HG02759 (cell line): Measurements from ENCODE around the gene TBXAS1.
A peak's percentile ranks its signal among the peaks of the same experiment; 100 is the strongest.
"Not testable (repeated sequence)": the region's sequence is repeated elsewhere in the genome, so short reads cannot be mapped to it uniquely, and the experiment has no call there.

ENCODE experiments used
- ATAC-seq: cut with Tn5 transposase; IDR thresholded peaks from one replicate; pipeline ENCODE4 v1.9.1; 2021; ENCODE audit warnings: mild to moderate bottlenecking, moderate library complexity; ENCODE audit not compliant: unreplicated experiment

Gene TBXAS1

DNA sequence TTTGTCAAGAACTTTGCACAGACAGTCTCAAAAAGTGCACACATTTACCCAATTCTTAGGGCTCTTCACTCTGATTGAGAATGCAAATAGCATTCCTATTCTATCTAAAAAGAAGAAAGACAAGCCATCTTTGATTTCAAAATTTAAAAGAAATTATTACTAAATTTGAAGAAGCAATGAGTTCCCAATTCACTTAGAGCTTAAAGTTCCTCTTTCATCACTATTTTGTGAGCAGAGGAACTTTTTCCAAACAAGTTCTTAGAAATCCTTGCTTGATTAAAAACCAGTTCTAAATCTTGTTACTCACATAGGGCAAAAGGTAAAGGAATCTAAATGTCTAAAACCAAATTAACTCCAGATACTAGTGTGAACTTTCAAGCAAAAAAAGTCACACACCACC, 56.4 kb downstream of the TBXAS1 start:
- ATAC-seq: no peak

DNA sequence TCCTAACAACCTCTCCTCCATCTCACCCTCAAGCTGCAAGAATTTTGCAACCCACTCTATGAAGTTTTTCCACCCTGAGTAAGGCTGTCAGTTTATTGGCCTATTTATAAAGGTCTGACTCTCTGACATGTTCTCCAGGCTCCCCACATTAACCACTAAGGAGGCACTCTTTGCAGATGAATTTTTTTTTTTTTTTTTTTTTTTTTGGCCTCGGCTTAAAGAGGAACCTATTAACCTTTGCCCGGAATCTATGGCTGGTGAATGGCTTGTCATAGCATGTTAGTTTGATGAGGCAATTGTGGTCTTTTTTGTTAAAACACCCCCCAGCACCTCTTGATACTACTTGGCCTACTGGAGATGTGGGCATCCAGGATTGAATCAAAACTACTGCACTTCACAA, 57.1 kb downstream of the TBXAS1 start:
- ATAC-seq: no peak

DNA sequence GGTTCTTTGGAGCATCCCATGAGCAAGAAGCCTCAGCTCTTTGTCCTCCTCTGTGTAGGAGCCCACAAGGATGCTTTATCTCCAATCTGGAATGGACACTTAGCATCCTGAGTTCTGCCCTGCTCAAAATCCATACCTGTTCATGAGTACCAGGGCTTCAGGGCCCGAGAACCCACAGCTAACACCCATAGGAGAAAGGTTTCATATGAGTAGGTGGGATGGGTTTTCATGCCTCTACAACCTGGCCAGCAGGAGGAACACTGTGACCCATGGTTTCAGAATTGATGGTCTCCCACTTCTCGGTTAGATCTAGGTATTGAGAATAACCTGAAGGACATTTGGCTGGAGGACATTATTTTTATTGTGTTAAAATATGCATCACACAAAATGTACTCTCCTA, 57.8 kb downstream of the TBXAS1 start:
- no peak for ATAC-seq

DNA sequence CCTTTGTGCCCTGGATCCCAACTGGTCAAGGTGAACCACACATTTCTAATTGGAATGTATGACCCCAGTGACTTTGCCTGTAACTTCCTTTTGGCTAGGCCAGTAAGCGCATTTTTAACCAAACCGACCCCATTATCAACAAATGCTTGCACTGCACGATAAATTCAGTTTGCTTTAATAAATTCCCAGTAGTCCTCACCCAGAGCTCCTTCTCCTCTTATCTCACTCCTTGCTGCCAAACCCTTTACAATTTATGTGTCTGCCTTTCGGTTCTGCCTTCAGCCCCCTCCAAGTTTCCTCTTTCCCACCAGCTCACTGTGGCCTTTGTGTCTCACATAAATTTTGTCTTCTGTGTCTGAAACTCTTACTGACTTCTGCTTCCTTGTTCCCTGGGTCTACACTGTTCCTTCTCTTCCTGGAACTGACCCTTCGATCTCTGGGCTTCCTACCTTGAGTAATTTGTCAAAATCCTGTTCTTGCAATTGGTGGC, 59.0 kb downstream of the TBXAS1 start:
- ATAC-seq: no peak

DNA sequence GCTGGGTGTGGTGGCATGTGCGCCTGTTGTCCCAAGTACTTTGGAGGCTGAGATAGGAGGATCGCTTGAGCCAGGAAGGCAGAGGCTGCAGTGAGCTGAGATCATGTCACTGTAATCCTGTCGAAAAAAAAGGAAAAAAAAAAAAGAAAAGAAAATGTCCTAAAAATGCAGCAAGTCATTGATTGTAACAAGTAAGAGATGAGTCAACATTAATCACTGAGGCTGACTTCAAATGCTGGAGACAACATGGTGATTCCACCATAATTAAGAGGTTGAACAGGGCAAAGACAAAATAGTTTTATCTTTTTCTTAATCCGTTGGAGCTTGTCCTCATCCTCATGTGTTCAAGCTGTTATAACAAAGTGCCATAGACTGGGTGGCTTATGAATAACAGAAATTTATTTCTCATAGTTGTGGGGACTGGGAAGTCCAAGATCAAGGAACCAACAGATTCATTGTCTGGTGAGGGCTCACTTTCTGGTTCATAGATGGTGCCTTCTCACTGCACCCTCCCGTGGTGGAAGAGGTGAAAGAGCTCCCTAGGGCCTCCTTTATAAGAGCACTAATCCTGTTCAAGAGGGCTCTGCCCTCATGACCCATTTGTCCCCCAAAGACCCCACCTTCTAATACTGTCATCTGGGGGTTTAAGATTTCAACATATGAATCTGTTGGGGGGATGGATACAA, 60.3 kb downstream of the TBXAS1 start:
- no peak for ATAC-seq

DNA sequence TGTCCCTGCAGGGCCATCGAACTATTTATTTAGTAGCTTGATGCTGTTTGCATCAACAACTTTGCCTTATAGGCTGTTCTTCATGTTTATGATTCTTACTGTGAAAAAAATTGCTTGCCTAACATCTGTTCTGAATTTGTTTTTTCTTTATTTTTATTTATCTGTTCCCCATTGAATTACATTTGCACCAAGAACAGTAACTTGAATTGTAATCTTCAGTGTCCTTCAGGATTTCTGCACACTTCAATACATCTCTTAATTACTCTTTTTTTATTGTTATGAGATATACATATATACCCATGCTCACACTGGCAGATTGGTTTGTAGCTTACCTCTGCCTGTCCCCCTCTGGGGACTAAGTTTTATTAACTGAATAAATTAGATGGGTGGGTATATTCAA, 64.4 kb downstream of the TBXAS1 start:
- ATAC-seq: no peak

DNA sequence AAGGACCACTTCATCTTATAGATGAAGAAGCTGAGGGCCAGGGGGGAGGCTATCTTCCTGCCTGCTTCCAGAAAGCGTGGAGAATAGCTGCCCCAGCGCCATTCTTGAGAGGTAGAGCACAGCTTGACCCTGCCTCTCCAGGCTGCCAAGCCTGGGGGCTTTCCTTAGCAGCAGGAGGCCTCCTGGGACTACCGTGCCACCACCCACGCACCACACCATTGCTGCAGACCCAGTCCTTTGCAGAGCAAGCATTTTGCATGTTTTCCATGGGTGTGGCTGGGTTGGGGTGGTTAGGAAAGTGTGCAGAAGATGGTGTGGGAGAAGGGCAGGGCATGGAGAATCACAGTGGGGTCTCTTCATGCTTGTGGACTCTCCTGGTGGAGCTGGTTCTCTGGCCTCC, 64.9 kb downstream of the TBXAS1 start:
- peak; percentile 90 for ATAC-seq

DNA sequence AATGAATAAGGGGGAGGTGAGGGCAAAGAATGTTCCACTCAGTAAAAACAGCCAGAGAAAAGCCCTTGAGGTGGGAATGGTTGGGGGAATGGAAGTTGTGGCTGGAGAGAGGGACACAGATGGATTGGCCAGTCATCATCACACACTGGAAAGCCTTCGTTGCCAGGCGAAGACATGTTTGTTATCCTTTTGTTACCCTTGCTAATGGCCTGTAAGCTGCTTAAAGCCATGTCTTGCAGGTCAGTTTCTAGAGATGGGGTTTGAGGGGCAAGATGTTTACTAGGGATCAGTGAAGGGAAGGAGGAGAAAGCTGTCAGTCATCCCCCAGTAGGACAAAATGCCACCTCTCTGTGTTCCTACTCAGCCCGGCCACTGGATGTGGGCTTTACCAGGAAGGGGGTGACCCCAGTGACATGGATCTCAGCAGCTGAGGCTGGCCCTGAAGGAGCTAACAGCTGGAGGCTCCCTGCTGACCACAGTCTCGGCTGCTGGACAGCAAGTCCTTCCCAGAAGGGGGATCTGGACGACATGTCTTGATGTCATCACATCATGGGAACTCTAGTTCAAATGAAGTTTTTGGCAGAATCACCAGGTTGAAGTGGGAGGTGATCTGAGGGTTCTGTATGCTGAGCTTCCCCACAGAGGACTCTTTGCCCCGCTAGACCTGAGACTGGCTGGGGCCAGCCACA, 66.2 kb downstream of the TBXAS1 start:
- no peak for ATAC-seq

DNA sequence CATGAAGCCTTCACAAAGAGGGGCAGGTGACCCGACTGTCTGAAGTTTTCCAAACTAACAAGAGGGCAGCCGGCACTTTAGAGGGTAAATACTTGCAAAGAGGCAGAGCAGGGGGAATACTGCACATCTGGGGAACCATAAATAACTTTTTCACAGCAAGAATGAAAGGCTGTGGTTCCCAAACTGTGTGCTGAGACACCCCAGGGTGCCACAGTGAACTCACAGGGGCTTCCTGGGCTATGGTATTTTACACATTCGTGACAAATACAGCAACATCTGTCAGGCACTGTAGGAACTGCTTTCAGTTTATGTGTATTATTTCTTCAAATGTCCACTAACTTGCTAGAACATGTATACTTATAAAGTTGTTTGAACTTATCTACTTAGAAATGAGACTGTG, 67.2 kb downstream of the TBXAS1 start:
- no peak for ATAC-seq

DNA sequence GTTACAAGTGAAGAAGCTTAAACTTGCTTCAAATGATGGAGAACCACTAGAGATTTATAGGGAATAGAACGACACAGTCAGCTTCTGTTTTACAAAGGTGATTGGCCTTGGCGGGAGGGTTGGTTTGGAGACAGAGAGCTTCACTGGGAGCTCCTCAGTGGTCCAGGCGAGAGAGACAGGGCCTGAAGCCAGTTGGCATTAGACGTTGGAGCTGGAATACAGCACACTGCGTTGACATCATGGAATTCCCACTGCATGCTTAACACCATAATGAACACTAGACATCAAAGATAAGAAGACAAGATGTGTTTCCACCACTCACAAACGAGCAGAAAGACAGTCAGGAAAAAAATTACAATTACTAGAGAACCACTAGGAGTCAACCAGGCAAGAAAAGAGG, 67.8 kb downstream of the TBXAS1 start:
- ATAC-seq: no peak

DNA sequence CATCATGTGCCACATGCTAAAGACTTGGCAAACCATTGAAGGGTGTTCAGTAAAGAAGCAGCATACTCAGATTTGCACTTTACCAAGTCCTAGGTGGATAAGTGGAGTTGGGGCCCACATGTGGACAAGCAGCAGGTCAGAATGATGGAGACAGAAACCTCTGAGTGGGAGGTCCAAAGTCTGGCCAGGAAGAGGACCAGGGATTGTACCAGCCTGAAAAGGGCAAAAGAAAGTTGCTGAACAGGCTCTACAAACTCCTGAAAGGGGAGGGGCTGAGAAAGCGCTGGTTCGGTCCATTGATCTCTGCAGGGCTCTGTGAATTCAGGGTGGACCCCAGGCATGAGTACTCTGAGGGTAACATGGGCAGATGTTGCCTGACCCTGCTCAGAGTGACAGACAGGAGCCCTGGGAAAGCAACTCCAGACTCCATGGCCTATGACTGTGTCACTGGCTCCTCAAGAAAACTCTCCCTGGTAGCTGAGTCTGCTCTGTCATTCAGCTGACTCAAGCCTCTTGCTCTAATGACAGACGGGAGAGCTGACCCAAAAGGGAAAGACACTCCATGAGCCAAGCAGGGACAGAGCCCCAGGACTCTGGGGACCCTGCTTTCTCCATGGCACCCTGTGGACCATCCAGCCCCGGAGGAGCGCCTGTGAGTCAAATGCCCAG, 68.5 kb downstream of the TBXAS1 start:
- ATAC-seq: no peak

DNA sequence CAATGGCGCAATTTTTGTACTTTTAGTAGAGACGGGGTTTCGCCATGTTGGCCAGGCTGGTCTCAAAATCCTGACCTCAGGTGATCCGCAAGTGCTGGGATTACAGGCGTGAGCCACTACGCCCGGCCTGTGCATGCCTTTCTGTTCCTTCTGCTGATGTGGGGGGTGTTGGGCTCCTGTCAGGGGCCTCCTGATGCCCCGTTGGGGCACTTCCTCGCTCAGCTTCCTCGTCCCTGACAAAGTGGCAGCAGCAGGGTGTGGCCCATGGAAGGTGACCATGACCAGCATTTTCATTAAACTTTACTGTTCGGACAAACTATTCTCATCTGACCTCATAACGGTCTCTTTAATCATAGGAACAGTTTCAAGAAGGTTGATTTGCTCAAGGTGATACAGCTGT, 69.4 kb downstream of the TBXAS1 start:
- no peak for ATAC-seq

DNA sequence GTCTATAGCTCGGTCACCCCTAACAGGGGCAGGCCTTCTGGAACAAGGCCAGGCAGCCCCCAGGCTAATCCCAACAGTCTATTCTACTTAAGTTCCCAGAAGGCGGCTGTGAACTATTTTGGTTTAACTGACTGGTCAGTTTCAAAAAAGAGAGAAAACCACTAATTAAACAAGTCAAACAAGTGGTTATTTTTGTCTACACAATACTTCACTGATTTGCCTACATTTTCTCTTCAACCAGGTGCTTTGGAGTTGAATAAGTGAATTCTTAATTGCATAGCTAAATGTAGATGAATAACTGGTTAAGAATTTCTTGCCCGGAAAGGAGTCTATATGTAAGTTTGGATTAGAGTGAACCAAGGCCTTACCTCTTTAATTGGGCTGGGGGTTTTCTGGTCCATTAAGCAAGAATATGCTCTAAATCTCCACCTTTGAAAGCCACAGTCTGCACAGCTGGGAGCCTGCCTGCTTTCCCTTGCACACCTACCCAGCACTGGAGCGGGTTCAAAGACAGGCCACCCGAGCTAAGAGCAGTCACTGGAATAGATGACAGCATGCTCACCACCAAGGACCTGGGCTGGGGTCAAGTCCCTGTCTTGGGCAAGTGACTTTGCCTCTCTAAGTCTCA, 70.4 kb downstream of the TBXAS1 start:
- no peak for ATAC-seq

DNA sequence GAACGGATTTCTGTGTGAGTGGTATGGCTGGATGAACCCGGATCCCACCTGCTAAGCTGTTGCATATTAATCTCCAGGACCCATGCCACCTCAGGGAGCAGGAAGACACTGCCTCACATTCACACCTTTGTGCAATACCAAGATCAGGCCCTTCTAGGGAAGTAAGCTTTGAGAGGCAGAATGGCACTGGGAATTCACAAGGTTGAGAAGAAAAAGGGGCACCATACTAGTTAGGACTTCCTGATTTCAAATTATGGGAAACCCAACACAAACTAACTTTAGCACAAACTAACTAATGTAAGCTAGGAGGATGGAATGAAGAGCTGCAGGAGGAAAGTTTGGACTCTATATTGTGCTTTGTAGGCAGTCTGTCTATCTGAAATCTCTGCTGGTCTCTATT, 71.3 kb downstream of the TBXAS1 start:
- ATAC-seq: no peak

DNA sequence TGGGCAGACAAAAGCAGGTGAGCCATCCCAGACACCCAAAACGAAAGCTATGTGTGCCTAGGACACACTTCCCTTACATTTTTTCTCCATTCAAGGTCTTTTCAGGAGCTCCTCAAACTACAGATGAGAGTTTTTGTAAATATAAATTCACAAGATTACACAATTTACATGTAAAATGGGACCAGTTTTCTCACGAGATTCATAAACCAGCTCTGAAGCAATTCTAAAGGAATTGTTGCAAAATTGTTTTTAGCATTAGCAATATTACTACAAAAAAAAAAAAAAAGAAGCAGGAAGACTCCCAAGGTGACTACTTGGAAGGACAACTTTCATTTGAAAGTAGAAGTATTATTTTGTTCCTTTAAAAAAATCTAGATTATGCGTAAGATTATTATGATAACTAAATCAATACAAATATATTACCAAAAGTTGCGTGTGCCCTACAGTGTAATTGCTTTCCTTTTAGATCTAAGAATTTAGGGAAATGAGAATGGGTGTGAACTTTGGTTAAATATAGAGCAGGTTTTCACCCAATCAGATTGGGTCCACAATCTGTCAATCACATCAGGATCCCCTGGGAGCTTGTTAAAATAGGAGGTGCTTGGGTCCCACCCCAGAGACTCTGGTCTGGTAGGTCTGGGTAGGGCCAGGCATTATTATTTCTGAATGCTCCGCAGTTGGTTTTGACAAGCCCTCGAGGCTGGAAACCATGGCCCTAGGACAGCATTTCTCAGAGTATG, 72.2 kb downstream of the TBXAS1 start:
- no peak for ATAC-seq

DNA sequence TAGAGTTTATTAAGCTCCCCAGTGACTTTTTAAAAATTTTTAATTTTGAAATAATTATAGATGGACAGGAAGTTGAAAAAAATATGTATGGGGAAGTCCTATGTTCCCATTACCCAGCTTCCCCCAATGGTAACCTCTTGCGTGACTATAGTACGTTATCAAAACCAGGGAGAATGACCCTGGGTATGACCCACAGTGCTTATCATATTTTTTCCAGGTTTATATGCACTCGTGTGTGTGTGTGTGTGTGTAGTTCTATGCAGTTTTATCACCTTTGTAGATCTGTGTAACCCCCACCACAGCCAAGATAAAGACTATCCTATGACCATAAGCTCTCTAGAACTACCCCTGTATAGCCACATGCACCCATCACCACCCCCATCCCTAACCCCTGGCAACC, 72.8 kb downstream of the TBXAS1 start:
- ATAC-seq: no peak

DNA sequence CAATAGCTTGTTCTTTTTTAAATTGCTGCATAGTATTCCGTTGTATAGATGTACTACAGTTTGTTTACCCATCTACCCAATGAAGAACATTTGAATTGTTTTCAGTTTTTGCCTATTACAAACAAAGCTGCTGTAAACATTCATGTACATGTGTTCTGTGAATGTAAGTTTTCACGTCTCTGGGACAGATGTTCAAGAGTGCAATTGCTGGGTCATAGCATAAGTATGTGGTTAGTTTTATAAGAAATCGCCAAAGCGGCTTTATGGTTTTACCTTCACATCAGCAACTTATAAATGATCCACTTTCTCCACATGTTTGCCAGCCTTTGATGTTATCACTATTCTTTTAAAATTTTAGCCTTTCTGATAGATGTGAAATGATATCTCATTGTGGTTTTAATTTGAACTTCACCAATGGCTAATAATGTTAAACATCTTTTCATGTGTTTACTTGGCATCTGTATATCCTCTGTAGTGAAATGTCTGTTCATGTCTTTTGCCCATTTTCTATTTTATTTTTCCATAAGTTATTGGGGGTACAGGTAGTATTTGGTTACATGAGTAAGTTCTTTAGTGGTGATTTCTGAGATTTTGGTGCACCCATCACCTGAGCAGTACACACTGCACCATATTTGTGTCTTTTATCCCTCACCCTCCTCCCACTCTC, 73.5 kb downstream of the TBXAS1 start:
- ATAC-seq: no peak

DNA sequence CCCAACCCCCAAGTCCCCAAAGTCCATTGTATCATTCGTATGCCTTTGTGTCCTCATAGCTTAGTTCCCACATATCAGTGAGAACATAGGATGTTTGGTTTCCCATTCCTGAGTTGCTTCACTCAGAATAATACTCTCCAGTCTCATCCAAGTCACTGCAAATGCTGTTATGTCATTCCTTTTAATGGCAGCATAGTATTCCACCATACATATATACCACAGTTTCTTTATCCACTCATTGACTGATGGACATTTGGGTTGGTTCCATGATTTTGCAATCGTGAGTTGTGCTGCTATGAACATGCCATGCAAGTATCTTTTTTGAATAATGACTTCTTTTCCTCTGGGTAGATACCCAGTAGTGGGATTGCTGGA, 74.0 kb downstream of the TBXAS1 start:
- ATAC-seq: not testable (repeated sequence)

DNA sequence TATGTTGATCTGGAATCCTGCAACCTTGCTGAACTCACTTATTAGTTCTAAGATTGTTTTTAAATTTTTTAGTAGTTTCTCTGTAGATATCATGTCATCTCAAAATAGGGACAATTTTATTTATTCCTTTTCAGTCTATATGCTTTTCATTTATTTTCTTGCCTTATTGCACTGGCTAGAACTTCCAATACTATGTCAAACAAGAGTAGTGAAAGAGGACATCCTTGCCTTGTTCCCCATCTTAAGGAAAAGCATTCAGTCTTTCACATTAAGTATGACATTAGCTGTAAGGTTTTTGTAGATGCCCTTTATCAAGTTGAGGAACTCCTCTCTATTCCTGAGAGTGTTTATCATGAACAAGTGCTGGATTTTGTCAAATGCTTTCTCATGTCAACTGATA, 77.8 kb downstream of the TBXAS1 start:
- no peak for ATAC-seq

DNA sequence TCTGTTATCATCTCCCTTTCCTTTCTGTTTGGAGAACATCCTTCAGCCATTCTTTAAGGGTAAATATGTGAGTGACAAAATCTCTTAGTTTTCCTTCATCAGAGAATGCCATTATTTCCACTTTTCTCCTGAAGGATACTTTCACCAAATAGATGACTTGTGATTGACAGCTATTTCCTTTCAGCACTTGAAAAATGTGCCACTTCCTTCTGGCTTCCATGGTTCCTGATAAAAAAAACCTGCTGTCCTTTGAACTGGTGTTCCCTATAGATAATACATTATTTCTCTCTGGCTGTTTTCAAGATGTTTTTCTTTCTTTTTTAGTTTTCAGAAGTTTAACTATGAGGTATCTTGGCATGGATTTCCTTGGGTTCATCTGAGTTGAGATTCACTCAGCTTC, 79.7 kb downstream of the TBXAS1 start:
- ATAC-seq: no peak
